ENCODE data around the gene LSG1. TPM values are rescaled to one million over a fixed set of nuclear protein-coding genes. Genes with fewer than 3 reads are reported as not detected.

LSG1 gene
- total RNA-seq, 1 experiment from 2014 or later: 39.7 TPM

- no peak for DNase-seq (ENCODE audit: low read depth, low spot score)
- no peaks in the 10 kb centered on the region for H4K20me1 ChIP-seq (ENCODE audit: insufficient read depth)
- no peaks in the 10 kb centered on the region for H3K9me3 ChIP-seq (ENCODE audit: control insufficient read depth in 1 of 2, insufficient read depth in 1 of 2, low read depth in 1 of 2, low read length in 2 of 2)
- intact Hi-C loops (cut with micrococcal nuclease): no loop called here
- ChIA-PET POLR2A (no interaction called here), RAD21 (ENCODE audit: low non-redundant PET in 1 of 2, low total read pairs in 2 of 2, uncharacterized antibody in 2 of 2, unreplicated experiment in 2 of 2) (no interaction called here), CTCF (no interaction called here)
- TF ChIP-seq EZH2 (IDR thresholded peaks at IDR 0.05) (no peak), REST (IDR thresholded peaks at IDR 0.05; ENCODE audit: low read depth) (no peak), ELF1 (IDR thresholded peaks at IDR 0.05; ENCODE audit: borderline replicate concordance, low read depth) (no peak), CTCF (IDR thresholded peaks at IDR 0.05 in 2 of 3, conservative IDR thresholded peaks at IDR 0.05 in 1 of 3; ENCODE audit: borderline replicate concordance in 1 of 3, insufficient read depth in 1 of 3, low read depth in 2 of 3, low read length in 2 of 3) (no peak), EGR1 (IDR thresholded peaks at IDR 0.05; ENCODE audit: low read depth) (no peak), ATF3 (IDR thresholded peaks at IDR 0.05) (no peak), RAD21 (IDR thresholded peaks at IDR 0.05; ENCODE audit: low read depth) (no peak), POLR2A (IDR thresholded peaks at IDR 0.05; ENCODE audit: borderline replicate concordance, extremely low read depth, insufficient read depth, insufficient read length) (no peak)
- peaks cover 25% of the 10 kb centered on the region for H3K79me2 ChIP-seq (ENCODE audit: insufficient read depth, low read length)
- no peak overlapping the region for H3K27ac ChIP-seq (ENCODE audit: low read depth, low read length)
- ATAC-seq: no peak
- BruUV-seq (replicated peaks): no TSS peak
- no peak overlapping the region for H3K4me3 ChIP-seq (replicated peaks in 1 of 2; ENCODE audit: low read depth in 1 of 2, low read length in 2 of 2)
- H3K4me1 ChIP-seq (ENCODE audit: control insufficient read depth in 1 of 2, insufficient read depth in 2 of 2, low read length in 2 of 2): no peaks in the 10 kb centered on the region
- no peaks in the 10 kb centered on the region for H3K27me3 ChIP-seq (ENCODE audit: insufficient read depth, low read length)
- no peak overlapping the region for H3K4me2 ChIP-seq (ENCODE audit: low read length)
- no peak overlapping the region for H2AFZ ChIP-seq (ENCODE audit: low read depth, low read length, poor library complexity, severe bottlenecking)
- peaks cover 29 to 43% of the 10 kb centered on the region in 2 experiments for H3K36me3 ChIP-seq (ENCODE audit: control insufficient read depth in 1 of 2, insufficient read depth in 2 of 2, low read length in 2 of 2)
- no peak overlapping the region for H3K9ac ChIP-seq (ENCODE audit: low read length)
- no peaks in the 10 kb centered on the region for H3K9me2 ChIP-seq (ENCODE audit: insufficient read depth)
Observed at GRCh38 chr3:194654443-194654842, 17.5 kb downstream of the LSG1 start.

Measured in HCT116 (cell line).